ENCODE results near the gene MAP7D3.

The MAP7D3 gene

GRCh38 chrX:136201601-136202000 is 49.6 kb downstream of the MAP7D3 start:
- H3K36me3 Mint-ChIP-seq = no peaks in the 10 kb centered on the region
- no peaks in the 10 kb centered on the region for H3K27me3 Mint-ChIP-seq
- peaks cover 28% of the 10 kb centered on the region for H3K4me1 Mint-ChIP-seq
- H3K27ac Mint-ChIP-seq = no peak overlapping the region
- H3K9me3 Mint-ChIP-seq = no peaks in the 10 kb centered on the region
- no peak overlapping the region for H3K4me3 Mint-ChIP-seq

- Mint-ChIP-seq H3K27ac (no peak overlapping the region), H3K9me3 (no peaks in the 10 kb centered on the region), H3K36me3 (no peaks in the 10 kb centered on the region), H3K27me3 (no peaks in the 10 kb centered on the region), H3K4me3 (no peak overlapping the region), H3K4me1 (peaks cover 25% of the 10 kb centered on the region)
Measured at GRCh38 chrX:136200466-136200865, 50.7 kb downstream of the MAP7D3 start.

GRCh38 chrX:136199365-136199764 is 51.8 kb downstream of the MAP7D3 start:
- H3K27me3 Mint-ChIP-seq = no peaks in the 10 kb centered on the region
- no peak overlapping the region for H3K4me3 Mint-ChIP-seq
- peaks cover 16% of the 10 kb centered on the region for H3K4me1 Mint-ChIP-seq
- H3K9me3 Mint-ChIP-seq = no peaks in the 10 kb centered on the region
- no peaks in the 10 kb centered on the region for H3K36me3 Mint-ChIP-seq
- H3K27ac Mint-ChIP-seq = no peak overlapping the region

GRCh38 chrX:136198678-136199243 is 52.4 kb downstream of the MAP7D3 start:
- Mint-ChIP-seq H3K27me3 (no peaks in the 10 kb centered on the region), H3K27ac (no peak overlapping the region), H3K4me1 (peaks cover 15% of the 10 kb centered on the region), H3K36me3 (no peaks in the 10 kb centered on the region), H3K9me3 (no peaks in the 10 kb centered on the region), H3K4me3 (no peak overlapping the region)

- Mint-ChIP-seq H3K36me3 (no peaks in the 10 kb centered on the region), H3K27ac (no peak overlapping the region), H3K4me1 (peaks cover 15% of the 10 kb centered on the region), H3K4me3 (no peak overlapping the region), H3K9me3 (no peaks in the 10 kb centered on the region), H3K27me3 (no peaks in the 10 kb centered on the region)
Measured at GRCh38 chrX:136198010-136198409, 53.2 kb downstream of the MAP7D3 start.

- Mint-ChIP-seq H3K4me1 (peaks cover 24% of the 10 kb centered on the region), H3K4me3 (no peak overlapping the region), H3K27me3 (no peaks in the 10 kb centered on the region)
Measured at GRCh38 chrX:136196691-136197155, 54.5 kb downstream of the MAP7D3 start.

GRCh38 chrX:136195247-136195646 is 56.0 kb downstream of the MAP7D3 start:
- Mint-ChIP-seq H3K4me1 (peaks cover 31% of the 10 kb centered on the region), H3K36me3 (no peaks in the 10 kb centered on the region), H3K9me3 (no peaks in the 10 kb centered on the region), H3K4me3 (no peak overlapping the region), H3K27me3 (no peaks in the 10 kb centered on the region), H3K27ac (no peak overlapping the region)

More at GRCh38 chrX:136196691-136197155, 54.5 kb downstream of the MAP7D3 start:
- no peaks in the 10 kb centered on the region for H3K9me3 Mint-ChIP-seq
- H3K27ac Mint-ChIP-seq = no peak overlapping the region
- no peaks in the 10 kb centered on the region for H3K36me3 Mint-ChIP-seq

GRCh38 chrX:136194536-136194935 is 56.7 kb downstream of the MAP7D3 start:
- Mint-ChIP-seq H3K27ac (no peak overlapping the region), H3K27me3 (no peaks in the 10 kb centered on the region), H3K4me1 (peaks cover 31% of the 10 kb centered on the region), H3K9me3 (no peaks in the 10 kb centered on the region), H3K4me3 (no peak overlapping the region), H3K36me3 (no peaks in the 10 kb centered on the region)

GRCh38 chrX:136193771-136194170 is 57.4 kb downstream of the MAP7D3 start:
- peak overlapping the region; percentile 38 for H3K27ac Mint-ChIP-seq

GRCh38 chrX:136192839-136193414 is 58.3 kb downstream of the MAP7D3 start:
- H3K36me3 Mint-ChIP-seq = no peaks in the 10 kb centered on the region
- peaks cover 31% of the 10 kb centered on the region for H3K4me1 Mint-ChIP-seq
- peak overlapping the region; percentile 15 for H3K4me3 Mint-ChIP-seq
- no peak overlapping the region for H3K27ac Mint-ChIP-seq
- no peaks in the 10 kb centered on the region for H3K9me3 Mint-ChIP-seq
- H3K27me3 Mint-ChIP-seq = no peaks in the 10 kb centered on the region

More at GRCh38 chrX:136193771-136194170, 57.4 kb downstream of the MAP7D3 start:
- H3K4me1 Mint-ChIP-seq = peaks cover 31% of the 10 kb centered on the region
- H3K36me3 Mint-ChIP-seq = no peaks in the 10 kb centered on the region
- peak overlapping the region; percentile 47 for H3K4me3 Mint-ChIP-seq
- no peaks in the 10 kb centered on the region for H3K27me3 Mint-ChIP-seq
- no peaks in the 10 kb centered on the region for H3K9me3 Mint-ChIP-seq

GRCh38 chrX:136192135-136192534 is 59.1 kb downstream of the MAP7D3 start:
- no peaks in the 10 kb centered on the region for H3K9me3 Mint-ChIP-seq
- H3K4me1 Mint-ChIP-seq = peaks cover 31% of the 10 kb centered on the region
- no peaks in the 10 kb centered on the region for H3K36me3 Mint-ChIP-seq
- no peaks in the 10 kb centered on the region for H3K27me3 Mint-ChIP-seq
- H3K27ac Mint-ChIP-seq = peak overlapping the region; percentile 30
- H3K4me3 Mint-ChIP-seq = peak overlapping the region; percentile 15

GRCh38 chrX:136191171-136191570 is 60.0 kb downstream of the MAP7D3 start:
- no peaks in the 10 kb centered on the region for H3K27me3 Mint-ChIP-seq
- H3K9me3 Mint-ChIP-seq = no peaks in the 10 kb centered on the region
- no peaks in the 10 kb centered on the region for H3K36me3 Mint-ChIP-seq
- H3K4me1 Mint-ChIP-seq = peaks cover 31% of the 10 kb centered on the region
- no peak overlapping the region for H3K4me3 Mint-ChIP-seq
- no peak overlapping the region for H3K27ac Mint-ChIP-seq

GRCh38 chrX:136190038-136190713 is 61.0 kb downstream of the MAP7D3 start:
- Mint-ChIP-seq H3K27me3 (no peaks in the 10 kb centered on the region), H3K36me3 (no peaks in the 10 kb centered on the region), H3K4me1 (peaks cover 31% of the 10 kb centered on the region), H3K9me3 (no peaks in the 10 kb centered on the region), H3K4me3 (no peak overlapping the region), H3K27ac (no peak overlapping the region)

GRCh38 chrX:136189222-136189621 is 62.0 kb downstream of the MAP7D3 start:
- no peak overlapping the region for H3K4me3 Mint-ChIP-seq
- H3K4me1 Mint-ChIP-seq = peaks cover 31% of the 10 kb centered on the region
- no peaks in the 10 kb centered on the region for H3K36me3 Mint-ChIP-seq
- H3K27ac Mint-ChIP-seq = no peak overlapping the region
- no peaks in the 10 kb centered on the region for H3K9me3 Mint-ChIP-seq
- no peaks in the 10 kb centered on the region for H3K27me3 Mint-ChIP-seq

- Mint-ChIP-seq H3K4me1 (peaks cover under 1% of the 10 kb centered on the region), H3K27ac (no peak overlapping the region), H3K9me3 (no peaks in the 10 kb centered on the region), H3K27me3 (no peaks in the 10 kb centered on the region), H3K36me3 (no peaks in the 10 kb centered on the region), H3K4me3 (no peak overlapping the region)
Measured at GRCh38 chrX:136186023-136186413, 65.2 kb downstream of the MAP7D3 start.

GRCh38 chrX:136185401-136186022 is 65.7 kb downstream of the MAP7D3 start:
- H3K4me1 Mint-ChIP-seq = no peaks in the 10 kb centered on the region
- H3K4me3 Mint-ChIP-seq = no peak overlapping the region
- no peaks in the 10 kb centered on the region for H3K36me3 Mint-ChIP-seq
- H3K27me3 Mint-ChIP-seq = no peaks in the 10 kb centered on the region
- H3K9me3 Mint-ChIP-seq = no peaks in the 10 kb centered on the region
- H3K27ac Mint-ChIP-seq = no peak overlapping the region
